ENCODE data around the gene RNF144A.
"Not testable (repeated sequence)": the region's sequence is repeated elsewhere in the genome, so short reads cannot be mapped to it uniquely, and the experiment has no call there.

RNF144A gene, protein sequence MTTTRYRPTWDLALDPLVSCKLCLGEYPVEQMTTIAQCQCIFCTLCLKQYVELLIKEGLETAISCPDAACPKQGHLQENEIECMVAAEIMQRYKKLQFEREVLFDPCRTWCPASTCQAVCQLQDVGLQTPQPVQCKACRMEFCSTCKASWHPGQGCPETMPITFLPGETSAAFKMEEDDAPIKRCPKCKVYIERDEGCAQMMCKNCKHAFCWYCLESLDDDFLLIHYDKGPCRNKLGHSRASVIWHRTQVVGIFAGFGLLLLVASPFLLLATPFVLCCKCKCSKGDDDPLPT

GRCh38 chr2:6917071-6917760, at the start of gene RNF144A:
Gene RNF144A (plus strand): TSS chr2:6917412. CDS start chr2:6996927, 79,515 bp downstream.
- DNase-seq: peak; percentile 55

DNA sequence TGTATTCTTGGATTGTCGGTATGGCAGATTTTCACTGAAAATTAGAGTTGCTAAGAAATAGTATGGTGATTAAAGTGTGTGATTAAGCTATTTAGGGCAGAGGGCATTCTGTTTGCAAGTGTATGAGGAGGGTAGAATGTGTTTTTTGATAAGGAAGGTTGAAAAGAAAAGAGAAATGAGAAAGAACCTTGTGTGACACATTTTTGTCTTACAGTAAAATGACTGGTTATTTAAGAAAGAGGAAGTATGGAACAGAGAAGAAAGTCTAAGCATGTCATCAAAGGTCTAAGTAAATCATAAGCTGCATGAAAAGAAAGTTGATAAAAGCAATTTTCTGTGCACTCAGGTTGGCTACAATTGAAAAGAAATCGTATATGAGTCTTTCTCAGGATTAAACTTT, 44.8 kb upstream of the RNF144A start:
- DNase-seq: no peak

DNA sequence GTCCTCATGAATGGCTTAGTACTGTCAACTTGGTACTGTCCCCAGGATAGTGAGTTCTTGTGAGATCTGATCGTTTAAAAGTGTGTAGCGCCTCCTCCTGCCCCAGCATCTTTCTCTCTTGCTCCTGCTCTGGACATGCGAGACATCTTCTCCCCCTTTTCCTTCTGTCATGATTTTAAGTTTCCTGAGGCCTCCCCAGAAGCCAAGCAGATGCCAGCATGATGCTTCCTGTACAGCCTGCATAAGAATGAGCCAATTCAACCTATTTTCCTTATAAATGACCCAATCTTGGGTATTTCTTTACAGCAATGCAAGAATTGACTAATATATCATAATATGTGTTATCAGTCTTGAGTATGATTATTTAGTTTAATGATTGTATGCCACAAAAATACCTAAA, 43.2 kb upstream of the RNF144A start:
- DNase-seq: no peak

GRCh38 chr2:6876309-6876708, 40.9 kb upstream of the RNF144A start:
- DNase-seq: no peak

DNA sequence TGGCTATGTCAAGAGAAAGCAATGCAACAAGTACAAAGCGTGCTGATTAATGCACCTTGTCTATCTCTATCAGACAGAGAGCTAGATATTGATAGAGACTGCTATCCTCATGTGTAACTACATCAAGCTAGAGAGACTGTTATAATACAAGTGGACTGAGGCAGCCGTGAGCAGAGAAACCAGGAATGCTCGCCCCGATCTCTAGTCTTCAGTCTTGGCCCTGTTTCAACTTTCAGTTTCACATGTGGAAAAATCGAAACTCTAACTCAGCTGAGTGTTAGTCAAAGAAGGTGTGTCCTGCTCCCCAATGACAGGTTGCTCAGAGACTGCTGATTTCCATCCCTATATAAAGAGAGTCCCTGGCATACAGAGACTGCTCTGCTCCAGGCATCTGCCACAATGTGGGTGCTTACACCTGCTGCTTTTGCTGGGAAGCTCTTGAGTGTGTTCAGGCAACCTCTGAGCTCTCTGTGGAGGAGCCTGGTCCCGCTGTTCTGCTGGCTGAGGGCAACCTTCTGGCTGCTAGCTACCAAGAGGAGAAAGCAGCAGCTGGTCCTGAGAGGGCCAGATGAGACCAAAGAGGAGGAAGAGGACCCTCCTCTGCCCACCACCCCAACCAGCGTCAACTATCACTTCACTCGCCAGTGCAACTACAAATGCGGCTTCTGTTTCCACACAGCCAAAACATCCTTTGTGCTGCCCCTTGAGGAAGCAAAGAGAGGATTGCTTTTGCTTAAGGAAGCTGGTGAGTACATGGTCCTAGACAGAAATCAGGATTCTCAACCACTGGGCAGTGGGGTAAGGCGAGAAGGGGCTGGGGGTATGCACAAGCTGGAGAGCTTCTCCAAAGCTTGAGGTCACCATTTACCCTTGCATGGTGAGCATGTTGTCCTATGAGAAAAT, 39.6 kb upstream of the RNF144A start, which contains the start of gene RSAD2:
TSS of gene RSAD2 (plus strand) at position 376 of the 903 bp plus-strand sequence. CDS start at position 400, 24 bp downstream.
- DNase-seq: no peak

DNA sequence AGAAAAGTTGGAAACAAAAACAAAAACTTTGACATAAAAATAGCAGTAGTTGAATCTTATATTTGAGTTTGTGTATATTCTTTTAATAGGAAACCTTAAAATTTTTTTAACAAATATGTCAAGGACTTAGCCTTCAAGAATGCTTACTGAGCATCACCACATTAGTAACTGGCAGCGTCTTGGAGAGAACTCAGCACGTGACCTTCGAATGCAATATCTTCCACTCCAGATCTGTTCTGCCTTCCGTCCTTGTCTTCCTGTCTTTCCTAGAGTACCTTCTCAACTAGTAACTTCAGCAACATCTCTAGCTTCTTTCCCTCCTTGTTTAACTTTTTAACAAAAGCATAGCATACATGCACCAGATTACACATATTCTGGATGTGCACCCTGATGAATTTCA, 38.7 kb upstream of the RNF144A start:
- DNase-seq: no peak

DNA sequence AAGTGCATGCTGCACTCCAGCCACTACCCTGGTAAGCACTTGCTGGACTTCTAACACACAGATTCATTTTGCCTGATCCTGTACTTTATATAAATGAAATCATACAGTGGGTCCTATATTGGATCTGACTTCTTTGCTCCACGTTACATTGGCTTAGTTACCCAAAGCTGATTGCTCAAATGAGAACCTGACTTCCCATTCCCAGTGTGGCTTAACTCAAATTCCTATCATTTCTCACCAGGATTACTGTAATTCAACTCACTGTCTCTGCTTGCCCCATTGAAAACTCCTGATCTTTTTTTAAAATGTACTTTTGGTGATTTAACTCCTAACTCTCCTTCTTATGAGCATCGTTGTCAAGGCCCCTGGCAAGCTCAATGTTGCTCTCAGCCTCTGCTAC, 38.2 kb upstream of the RNF144A start:
- no peak for DNase-seq

DNA sequence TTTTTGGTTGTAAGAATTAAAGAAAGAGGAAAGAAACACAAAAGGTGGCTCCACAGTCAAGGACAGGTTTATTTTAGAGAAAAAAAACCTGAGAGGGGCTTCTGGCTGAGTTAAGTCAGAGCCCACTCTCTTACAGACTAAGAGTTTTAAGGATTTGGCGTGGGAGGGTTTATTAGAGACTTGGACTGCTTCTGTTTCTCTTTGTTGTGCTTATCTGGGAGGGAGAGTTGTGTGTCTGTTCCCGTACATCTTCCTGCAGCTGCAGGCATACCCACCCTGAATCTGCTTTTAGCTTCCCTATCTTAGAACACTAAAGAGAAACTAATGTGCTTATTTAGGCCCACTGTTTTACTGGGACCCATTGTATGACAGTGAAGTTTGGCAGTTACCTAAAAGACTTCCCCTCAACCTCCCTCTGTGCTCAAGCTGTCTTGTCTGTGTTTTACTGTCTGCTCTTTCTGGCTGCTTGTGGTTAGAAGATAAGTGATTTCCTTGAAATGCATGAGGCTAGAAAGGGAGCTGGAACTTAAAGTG, 36.9 kb upstream of the RNF144A start:
- no peak for DNase-seq

DNA sequence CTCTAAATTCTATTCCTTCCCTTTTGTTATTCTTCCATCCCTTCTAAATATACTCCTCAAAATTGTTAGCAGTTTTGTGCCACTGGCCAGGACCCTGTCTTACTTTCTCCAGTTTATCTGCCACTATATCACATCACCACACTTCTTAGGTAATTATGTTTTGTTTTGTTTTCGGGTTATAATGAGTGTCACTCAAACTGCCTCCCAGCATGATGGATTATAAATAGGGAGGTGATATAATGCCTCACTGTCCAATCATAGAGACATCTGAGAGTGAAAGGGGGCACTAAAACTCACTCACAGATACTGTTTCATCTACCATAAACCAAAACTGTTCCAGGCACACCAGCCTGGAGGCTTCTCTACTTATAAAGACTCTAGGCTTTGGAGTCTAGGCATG, 36.2 kb upstream of the RNF144A start:
- DNase-seq: peak; percentile 31

DNA sequence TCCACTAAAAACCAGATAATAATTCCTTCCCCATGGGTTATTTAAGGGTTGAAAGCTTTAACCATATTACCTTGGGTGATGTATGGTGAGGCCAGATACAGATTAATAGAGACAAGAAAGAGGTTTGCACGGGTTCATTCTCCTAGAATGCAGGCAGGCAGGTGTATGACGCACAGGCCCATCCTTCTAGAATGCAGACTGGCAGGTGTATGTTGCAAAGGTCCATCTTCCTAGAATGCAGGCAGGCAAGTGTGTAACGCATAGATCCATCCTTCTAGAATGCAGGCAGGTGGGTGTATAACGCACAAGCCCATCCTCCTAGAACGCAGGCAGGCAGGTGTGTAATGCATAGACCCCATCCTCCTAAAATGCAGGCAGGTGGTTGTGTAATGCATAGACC, 35.7 kb upstream of the RNF144A start:
- DNase-seq: no peak

- no peak for DNase-seq
Observed at GRCh38 chr2:6883448-6884122, 33.6 kb upstream of the RNF144A start.

- no peak for DNase-seq
Observed at GRCh38 chr2:6885551-6885950, 31.7 kb upstream of the RNF144A start.

DNA sequence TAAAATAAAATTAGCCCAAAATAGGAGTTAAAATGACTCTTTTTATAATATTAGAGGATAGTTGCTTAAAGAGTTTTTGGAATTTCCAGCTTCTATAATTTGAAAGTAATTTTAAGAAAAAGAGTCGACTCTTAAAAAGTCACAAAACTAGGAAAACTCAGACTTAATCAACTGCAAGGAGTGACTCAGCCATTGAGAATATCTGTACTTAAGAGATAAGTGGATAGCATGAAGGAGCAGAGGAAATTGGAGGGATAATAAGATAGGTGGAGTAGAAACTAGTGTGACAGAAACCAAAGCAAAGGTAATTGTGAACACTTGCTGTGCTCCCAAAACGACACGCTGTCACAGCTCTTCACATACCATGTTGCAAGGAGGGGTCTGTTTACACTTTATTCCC, 31.2 kb upstream of the RNF144A start:
- no peak for DNase-seq

- no peak for DNase-seq
Observed at GRCh38 chr2:6887751-6888192, 29.4 kb upstream of the RNF144A start.

DNA sequence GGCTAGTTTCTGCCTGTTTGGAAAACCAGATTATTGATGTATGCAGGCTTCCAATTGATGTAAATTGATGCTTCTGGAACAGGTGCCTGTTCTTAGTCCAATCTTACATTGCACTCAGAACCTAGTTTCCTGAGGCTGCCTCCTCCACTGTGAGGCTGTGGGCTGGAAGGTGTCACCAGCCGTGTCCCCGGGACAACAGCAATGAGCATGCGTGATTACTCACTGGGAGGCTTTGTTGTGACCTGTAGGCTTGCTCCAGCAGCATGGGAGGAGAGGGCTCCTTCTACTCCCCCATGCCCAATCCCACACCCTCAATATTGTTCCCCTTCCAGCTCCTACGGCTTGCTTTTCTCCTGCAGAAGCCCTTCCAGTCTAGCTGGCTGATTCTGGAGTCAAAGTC, 28.5 kb upstream of the RNF144A start:
- no peak for DNase-seq

- no peak for DNase-seq
Observed at GRCh38 chr2:6893876-6894482, 23.2 kb upstream of the RNF144A start.

DNA sequence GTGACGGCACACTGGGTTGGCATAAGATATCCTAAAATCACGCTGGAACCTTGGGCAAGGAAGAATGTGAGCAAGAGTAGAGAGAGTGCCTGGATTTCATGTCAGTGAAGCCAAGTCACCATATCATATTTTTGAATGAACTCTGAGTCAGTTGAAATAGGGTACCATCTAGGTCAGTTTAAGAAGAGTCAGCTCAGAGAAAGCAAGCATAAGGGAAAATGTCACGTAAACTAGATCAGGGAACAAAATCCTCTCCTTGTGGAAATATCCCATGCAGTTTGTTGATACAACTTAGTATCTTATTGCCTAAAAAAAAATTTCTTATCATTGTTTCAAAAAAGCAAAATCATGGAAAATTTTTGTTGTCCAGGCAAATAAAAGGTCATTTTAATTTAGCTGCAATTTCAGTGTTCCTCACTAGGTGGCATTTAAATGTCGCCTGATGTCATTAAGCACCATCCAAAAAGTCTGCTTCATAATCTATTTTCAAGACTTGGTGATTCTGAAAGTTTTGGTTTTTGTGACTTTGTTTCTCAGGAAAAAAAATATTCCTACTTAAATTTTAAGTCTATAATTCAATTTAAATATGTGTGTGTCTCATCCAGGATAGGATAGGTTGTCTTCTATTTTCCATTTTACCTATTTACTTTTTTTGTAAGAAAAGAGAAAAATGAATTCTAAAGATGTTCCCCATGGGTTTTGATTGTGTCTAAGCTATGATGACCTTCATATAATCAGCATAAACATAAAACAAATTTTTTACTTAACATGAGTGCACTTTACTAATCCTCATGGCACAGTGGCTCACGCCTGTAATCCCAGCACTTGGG, 20.1 kb upstream of the RNF144A start:
- no peak for DNase-seq

GRCh38 chr2:6902581-6902980, 14.6 kb upstream of the RNF144A start:
- not testable (repeated sequence) for DNase-seq

DNA sequence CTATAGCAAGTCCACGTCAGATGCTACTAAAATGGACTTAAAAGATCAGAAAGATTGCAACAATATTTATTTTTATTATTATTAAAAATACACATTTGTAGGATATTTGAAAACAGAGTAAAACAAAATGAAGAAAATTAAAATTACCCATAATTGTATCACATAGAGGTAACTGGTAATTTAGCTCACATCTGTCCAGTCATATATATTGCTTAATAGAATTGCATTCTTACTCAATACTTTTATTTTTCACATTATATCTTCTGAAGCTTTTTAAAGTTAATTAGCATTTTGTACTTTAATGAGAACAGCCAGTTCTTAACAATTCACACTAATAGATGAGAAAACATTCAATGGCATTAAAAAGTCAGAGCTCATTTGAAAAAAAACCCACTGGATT, 11.5 kb upstream of the RNF144A start:
- DNase-seq: no peak

GRCh38 chr2:6906165-6906741, 11.0 kb upstream of the RNF144A start:
- no peak for DNase-seq

DNA sequence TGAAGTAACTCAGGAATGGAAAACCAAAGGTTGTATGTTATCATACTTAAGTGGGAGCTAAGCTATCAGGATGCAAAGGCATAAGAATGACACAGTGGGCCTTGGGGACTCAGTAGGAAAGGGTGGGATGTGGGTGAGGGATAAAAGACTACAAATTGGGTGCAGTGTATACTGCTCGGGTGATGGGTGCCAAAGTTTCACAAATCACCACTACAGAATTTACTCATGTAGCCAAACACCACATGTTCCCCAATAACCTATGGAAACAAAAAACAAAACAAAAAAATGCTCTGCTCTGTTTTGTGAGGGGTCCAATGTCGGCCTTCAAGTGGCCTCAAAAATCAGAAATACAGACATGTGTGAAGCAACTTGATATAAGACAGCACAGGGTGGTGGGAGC, 8.9 kb upstream of the RNF144A start:
- no peak for DNase-seq
